GM21390 (cell line): Measurements from ENCODE around the gene PDS5A.
"Not testable (repeated sequence)": the region's sequence is repeated elsewhere in the genome, so short reads cannot be mapped to it uniquely, and the experiment has no call there.

ENCODE experiments used
- ATAC-seq: cut with Tn5 transposase; IDR thresholded peaks from one replicate; pipeline ENCODE4 v1.9.1; 2021; ENCODE audit not compliant: unreplicated experiment

PDS5A gene

DNA sequence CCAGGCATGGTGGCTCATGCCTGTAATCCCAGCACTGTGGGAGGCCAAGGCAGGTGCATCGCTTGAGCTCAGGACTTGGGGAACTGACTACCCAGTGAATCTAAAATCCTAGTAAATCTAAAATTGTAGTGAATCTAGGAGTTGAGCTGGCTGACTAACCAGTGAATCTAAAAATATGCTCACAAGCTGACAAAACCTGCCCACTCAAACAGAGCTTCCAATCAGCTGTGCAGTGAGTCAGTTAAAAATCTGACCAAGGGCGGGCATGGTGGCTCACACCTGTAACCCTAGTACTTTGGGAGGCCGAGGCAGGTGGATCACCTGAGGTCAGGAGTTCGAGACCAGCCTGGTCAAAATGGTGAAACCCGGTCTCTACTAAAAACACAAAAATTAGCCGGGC is 72.7 kb downstream of the PDS5A start:
- not testable (repeated sequence) for ATAC-seq

DNA sequence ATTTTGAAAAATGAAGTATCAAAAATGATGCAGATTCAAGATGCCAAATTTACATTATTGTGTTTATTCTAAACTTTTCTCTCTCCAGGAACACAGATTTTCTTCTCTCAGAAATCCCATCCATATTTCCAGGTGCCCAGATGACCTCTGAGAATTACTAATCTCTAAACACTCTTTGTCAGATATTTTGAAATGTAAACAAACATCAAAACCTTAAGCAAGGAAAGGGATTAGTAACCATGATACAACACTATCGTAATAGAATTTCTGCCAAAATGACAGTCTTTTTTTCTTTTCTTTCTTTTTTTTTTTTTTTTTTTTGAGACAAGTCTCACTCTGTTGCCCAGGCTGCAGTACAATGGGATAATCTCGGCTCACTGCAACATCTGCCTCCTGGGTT is 76.7 kb downstream of the PDS5A start:
- no peak for ATAC-seq

DNA sequence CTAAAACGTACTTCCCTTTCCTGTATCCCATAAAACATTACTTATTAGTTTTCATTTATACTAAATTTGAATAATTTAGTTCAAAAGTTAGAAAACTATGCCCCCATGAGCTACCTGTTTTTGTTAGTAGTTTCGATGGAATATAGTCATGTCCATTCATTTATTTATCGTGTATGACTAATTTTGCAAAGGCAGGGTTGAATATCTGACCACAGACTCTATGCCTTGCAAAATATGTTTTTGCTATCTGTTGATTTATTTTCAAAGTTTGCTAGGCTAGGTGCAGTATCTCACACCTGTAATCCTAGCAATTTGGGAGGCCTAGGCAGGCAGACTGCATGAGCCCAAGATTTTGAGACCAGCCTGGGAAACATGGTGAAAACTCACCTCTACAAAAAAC is 78.4 kb downstream of the PDS5A start:
- no peak for ATAC-seq

DNA sequence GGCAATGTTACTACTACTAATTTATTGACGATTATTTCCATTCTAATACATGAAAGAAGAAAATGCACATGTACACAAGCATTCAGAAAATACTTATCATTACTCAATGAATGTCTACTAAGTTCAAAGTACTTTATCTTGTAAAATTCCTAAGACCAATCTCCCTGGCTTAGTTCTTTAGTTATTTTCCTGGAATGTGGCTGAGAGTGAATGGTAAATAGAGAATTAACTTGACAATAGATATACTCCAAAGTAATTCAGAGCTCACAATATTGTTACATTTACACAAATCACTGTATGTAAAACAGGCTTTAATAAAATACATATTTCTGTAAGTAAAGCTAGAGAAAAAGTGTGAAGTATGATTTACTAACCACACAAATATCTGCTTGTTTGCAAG is 79.7 kb downstream of the PDS5A start:
- ATAC-seq = no peak

DNA sequence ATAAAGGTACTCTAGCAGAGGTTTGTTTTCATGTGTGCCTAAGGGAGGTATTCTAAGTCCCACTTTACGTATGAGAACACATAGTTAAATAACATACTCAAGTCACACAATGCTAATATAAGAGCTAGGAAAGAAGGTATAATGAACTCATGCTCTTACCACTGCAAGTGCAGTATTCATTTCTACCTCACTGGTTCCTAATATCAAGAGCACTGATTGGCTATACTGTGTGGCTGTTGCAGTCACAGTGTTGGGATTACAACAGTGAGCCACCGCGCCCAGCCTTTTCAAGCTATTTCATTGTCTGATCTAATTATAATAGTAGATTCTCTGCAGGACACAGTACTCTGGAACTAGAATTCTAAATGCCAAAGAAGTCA is 84.0 kb downstream of the PDS5A start:
- ATAC-seq = no peak

DNA sequence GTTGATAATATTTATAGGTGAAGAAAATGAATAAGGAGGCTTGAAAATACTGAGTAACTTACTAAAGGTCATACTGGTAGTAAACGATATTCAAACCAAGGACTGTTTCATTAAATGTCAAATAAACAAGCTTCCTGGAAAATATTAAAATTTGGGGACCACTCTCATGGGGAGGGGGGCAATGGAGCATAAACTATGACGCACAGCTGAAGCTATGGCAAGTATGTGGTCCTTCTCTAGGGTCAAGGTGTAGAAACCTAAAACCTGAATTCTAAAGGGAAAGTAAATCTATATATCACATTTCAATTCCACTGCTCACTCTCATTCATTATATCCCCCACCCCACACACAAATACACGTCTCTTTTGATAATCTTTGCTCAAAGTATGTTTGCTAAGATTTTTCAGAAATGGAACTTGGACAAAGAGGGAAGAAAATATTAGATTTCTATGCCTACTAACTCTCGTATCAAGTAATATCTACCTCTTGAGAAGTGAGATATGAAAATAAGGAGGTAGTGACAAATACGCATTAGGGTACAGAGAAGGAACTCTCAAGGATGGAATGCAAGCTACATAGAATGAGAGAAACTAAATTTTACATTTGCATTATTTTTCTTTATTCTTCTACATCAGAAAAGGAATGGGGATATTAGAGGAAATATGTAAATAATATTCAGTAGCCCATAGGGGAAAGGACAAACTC is 84.6 kb downstream of the PDS5A start:
- no peak for ATAC-seq

DNA sequence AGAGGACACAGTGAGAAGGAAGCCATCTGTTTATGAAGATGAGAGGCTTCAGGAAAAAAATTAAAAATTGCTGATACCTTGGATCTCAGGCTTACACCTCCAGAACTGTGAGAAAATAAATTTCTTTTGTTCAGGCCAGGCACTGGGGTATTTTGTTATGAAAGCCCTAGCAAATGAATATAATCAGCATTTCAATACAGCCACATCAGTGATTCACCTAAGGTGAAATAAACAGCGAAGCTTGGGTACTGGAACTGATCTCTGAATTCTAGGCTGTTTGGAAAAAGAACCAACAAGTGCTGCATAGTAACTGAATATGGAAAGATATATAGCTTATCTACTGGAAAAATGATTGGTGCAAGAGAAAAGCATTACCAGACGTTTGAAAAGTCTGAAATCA is 88.5 kb downstream of the PDS5A start:
- no peak for ATAC-seq

DNA sequence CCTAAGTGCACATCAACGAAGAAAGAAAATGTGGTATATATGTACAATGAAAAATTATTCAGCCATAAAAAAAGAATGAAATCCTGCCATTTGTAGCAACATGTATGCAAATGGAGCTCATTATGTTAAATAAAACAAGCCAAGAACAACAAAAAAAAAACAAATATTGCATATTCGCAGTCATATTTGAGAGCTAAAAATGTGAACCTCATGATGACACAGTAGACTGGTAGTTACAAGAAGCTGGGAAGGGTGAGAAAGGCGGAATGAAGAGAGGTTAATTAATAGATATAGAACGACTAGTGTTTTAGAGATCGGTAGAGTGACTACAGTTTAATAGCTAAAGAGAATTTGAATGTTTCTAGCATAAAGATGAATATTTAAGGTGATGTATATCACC is 89.2 kb downstream of the PDS5A start:
- ATAC-seq = no peak

DNA sequence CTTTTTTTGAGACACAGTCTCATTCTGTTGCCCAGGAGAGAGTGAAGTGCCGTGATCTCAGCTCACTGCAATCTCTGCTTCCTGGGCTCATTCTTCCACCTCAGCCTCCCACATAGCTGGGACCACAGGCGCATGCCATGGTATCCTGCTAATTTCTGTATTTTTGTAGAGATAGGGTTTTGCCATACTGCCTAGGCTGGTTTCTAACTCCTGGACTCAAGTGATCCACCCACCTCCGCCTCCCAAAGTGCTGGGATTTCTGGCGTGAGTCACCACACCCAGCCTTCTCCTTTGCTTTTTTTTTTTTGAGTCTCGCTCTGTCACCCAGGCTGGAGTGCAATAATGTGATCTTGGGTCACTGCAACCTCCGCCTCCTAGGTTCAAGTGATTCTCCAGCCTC is 94.1 kb downstream of the PDS5A start:
- no peak for ATAC-seq

DNA sequence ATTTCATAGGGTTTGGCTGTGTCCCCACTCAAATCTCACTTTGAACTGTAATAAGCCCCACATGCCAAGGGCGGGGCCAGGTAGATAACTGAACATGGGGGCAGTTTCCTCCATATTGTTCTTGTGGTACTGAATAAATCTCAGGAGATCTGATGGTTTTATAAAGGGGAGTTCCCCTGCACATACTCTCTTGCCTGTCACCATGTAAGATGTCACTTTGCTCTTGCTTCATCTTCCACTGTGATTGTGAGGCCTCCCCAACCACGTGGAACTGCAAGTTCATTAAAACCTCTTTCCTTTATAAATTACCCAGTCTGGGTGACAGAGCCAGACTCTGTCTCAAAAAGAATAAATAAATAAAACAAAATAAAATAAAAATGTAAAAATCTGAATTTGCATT is 95.9 kb downstream of the PDS5A start:
- no peak for ATAC-seq

DNA sequence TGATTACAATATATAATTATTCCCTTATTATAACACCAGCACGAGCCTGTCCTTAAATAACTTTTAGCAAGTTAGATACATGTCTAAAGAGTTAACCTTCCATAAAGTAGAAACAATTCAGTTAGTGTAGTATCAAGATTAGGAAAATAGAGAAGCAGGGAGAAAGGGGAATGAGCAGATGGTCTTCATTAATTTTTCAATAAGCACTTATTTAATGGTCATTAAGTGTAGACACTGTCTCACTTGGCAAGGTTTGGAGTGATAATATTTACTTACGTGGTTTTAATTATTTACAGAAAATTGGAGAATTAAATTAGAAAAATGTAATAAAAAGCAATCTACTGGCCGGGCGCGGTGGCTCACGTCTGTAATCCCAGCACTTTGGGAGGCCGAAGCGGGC is 99.7 kb downstream of the PDS5A start:
- no peak for ATAC-seq

DNA sequence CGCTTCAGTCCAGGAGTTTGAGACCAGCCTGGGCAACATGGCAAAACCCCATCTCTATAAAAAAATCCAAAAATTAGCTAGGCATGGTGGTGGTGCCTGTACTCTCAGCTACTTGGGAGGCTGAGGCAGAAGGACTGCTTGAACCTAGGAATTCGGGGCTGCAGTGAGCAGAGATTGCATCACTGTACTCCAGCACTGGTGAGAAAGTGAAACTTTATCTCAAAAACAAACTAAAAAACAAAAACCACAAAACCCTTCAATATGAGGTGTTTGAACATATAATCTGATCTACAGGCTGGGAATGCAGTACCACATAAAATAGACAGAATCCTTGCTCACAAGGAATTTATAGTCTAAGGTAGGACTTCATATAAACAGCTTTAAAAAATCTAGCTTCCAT is 103.9 kb downstream of the PDS5A start:
- no peak for ATAC-seq

DNA sequence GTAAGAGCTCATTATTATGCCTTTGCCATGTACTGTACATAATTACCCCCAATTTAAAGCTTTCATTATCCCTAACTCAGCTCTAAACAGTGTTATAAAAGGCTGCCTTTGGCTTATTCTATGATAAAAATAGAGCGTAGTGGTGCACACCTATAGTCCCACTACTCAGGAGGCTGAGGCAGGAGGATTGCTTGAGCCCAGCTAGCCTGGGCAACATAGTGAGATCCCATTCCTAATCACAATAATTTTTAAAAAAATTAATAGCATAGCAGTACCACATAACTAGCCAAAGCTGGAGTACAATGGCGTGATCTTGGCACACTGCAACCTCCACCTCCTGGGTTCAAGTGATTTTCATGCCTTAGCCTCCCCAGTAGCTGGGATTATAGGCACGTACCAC is 112.4 kb downstream of the PDS5A start:
- no peak for ATAC-seq

DNA sequence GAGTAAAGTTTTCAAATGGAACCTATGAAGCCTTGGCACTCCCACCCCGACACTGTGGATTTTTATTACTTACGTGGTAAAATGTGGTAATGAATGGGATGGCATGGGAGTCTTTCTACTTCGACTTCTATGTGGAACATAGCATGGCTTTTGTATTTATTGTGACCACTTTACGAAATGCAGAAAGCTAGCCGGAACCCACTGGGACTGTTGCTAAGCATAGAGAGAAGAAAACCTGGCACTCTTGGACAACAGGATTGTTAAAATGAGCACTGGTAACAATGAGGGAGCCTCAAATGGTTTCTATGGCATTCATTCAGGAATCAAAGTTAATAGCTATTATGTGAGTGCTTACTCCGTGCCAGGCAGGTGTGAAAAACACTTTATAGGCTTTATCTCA is 113.3 kb downstream of the PDS5A start:
- no peak for ATAC-seq

DNA sequence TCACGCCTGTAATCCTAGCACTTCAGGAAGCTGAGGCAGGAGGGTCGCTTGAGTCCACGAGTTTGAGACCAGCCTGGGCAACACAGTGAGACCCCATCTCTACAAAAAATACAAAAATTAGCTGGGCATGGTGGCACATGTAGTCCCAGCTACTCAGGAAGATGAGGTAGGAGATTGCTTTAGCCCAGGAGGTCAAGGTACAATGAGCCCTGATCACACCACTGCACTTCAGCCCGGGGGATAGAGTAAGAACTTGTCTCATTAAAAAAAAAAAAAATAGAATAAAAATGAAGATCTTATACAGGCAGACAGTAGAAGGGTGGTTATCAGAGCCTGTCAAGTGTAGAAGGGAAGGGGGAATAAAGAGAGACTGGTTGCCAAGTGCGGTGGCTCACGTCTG is 116.9 kb downstream of the PDS5A start:
- ATAC-seq = no peak

DNA sequence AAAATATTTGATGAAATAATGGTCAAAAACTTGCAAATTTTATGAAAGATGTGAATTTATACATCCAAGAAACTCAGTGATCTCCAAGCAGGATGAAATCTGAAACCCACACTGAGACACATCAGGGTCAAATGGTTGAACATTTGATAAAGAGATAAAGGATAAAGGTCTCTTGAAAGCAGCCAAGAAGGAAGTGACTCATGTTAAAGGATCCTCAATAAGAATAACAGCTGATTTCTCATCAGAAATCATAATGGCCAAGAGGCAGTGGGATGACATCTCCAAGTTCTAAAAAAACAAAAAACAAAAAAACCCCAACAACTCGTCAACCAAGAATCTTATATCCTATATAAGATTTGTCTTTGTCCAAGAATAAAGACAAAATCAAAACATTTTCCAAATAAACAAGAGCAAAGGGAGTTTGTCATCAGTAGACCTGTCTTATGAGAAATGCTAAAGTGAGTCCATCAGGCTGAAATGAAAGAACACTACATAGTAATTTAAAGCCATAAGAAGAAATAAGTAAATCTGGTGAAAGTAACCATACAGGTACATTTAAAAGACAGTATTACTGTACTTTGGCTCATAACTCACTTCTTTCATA is 121.7 kb downstream of the PDS5A start:
- no peak for ATAC-seq

DNA sequence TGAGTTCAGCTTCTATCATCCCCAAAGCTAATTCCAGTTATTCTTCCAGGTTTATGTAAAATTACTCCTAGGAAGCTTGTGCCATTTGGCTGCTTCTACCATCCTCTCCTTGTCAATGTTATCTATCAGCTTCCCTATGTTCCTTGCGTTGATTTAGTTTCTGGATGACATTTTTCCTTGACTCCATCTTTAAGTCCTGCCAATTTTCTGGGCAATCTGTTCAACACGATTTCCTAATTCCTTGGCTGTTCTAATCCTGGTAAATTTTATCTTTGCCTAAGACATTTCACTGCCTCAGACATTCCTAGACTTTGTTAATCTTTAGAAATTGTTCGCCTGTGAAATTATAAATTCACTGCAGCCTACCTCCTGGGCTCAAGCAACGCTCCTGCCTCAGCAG is 125.1 kb downstream of the PDS5A start:
- ATAC-seq = no peak

DNA sequence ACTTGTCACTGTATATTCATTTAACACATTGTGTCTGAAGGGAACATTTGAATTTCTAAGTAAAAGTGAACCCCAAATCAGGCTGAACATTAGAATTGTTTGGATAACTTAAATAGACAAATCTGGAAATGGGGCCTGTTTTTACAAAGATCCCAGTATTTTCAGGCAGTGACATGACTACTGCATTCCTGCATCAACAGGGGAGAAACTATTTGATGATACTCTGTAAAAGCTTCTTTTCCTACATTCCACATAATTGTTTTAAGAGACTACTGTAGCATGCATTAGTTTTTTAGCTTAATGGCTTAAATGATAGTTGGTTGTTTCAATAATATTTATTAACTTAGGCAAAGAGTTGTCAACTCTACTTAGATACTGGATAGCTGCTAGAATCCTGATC is 127.0 kb downstream of the PDS5A start:
- ATAC-seq = no peak

DNA sequence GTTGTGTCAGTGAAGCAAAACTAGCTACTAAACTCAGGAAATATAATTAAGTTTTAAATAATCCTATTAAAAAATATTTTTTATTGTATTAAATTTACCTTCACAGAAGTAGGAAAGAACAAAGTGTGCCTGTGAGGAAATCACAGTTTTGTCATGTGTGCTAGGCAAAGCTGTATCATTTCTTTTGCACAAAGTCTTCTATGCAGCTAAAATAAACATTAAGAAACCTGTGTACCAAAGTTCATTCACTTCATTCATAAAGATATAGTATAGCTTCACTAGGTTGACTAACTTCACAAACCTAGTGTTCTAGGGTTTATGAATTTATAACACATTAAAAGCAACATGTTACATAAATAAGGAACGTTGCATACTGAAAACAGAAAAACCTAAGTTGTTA is 131.0 kb downstream of the PDS5A start:
- ATAC-seq = no peak

DNA sequence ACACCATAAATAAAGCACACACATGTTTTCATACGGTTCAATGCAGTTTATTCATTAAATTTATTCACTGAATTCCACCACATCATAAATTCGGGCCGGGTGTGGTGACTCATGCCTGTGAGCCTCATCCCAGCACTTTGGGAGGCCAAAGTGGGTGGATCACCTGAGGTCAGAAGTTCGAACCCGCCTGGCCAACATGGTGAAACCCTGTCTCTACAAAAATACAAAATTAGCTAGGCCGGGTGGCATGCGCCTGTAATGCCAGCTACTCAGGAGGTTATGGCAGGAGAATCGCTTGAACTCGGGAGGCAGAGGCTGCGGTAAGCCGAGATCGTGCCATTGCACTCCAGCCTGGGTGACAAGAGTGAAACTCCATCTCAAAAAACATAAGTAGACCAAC is 131.6 kb downstream of the PDS5A start:
- ATAC-seq = no peak

DNA sequence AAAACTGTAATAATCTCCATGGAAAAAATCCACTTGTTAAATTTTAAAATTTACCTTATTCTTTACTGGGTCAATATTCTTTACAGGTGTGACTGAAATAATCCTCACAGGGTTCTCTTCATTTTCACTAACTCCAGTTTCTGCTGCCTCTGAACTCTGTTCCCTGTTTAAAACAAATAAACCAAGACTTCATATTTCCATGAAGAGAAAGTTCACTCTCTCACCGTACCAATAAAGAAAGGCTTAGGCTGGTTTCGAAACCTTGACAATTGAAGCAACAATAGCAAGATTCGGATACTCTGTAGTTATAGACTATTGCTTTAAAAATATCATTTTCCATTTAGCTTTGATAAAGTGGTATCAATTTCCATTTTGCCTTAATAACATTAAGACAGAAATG is 135.8 kb downstream of the PDS5A start:
- ATAC-seq = no peak

DNA sequence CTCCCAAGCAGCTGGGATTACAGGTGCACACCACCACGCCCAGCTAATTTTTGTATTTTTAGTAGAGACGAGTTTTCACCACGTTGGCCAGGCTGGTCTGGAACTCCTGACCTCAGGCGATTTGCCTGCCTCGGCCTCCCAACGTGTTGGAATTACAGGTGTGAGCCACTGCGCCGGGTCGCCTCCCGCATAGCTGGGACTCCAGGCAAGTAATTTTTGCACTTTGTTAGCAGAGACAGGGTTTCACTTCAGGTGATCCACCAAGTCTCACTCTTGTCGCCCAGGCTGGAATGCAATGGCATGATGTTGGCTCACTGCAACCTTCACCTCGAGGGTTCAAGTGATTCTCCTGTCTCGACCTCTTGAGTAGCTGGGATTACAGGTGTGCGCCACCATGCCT is 137.2 kb downstream of the PDS5A start:
- ATAC-seq = not testable (repeated sequence)

DNA sequence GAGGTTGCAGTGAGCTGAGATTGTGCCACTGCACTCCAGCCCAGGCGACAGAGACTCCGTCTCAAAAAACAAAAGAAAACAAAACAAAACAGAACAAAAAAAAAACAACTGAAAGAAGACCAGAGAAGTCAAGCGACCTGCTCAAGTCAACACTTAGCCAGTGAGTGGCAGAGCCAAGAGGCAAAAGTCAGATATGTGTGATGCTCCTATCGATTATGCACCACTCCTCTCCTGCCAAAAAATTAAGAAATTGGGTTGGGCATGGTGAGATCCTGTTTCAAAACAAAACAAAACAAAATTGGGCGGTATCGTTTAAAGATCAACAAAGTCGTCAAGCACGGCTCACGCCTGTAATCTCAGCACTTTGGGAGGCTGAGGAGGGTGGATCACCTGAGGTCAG is 137.7 kb downstream of the PDS5A start:
- no peak for ATAC-seq
